GM12878 (cell line): ENCODE data around the gene ASXL2.

Experiments used
- CREM ChIP-seq: IDR thresholded peaks from 2 replicates; pipeline ENCODE4 v1.6.1; 2014; ENCODE audit warnings: antibody characterized with exemption, low read depth
- FOXK2 ChIP-seq: fragments of 450-650 bp; IDR thresholded peaks from 2 replicates; pipeline ENCODE4 v1.6.1; 2017; ENCODE audit warnings: mild to moderate bottlenecking, moderate library complexity
- GABPA ChIP-seq: IDR thresholded peaks from 2 replicates; pipeline ENCODE4 v1.6.1; 2014; ENCODE audit warnings: antibody characterized with exemption, low read depth, mild to moderate bottlenecking, inconsistent platforms
- JUND ChIP-seq: IDR thresholded peaks from 2 replicates; pipeline ENCODE4 v1.6.1; 2012; ENCODE audit warnings: low read depth, mild to moderate bottlenecking, low read length, improper control_type of control experiment, moderate library complexity
- NBN ChIP-seq: fragments of 450-650 bp; IDR thresholded peaks from 2 replicates; pipeline ENCODE4 v1.6.1; 2016
- NRF1 ChIP-seq: conservative IDR thresholded peaks from 2 replicates; pipeline ENCODE4 v1.6.1; 2011; ENCODE audit warnings: mild to moderate bottlenecking, low read depth, low read length, improper control_type of control experiment
- RBBP5 ChIP-seq: fragments of 200-600 bp; sonication (generic); conservative IDR thresholded peaks from 2 replicates; pipeline ENCODE4 v1.6.1; 2016
- RFX5 ChIP-seq: IDR thresholded peaks from 2 replicates; pipeline ENCODE4 v1.6.1; 2011; ENCODE audit warnings: low read depth, low read length, improper control_type of control experiment
- SIN3A ChIP-seq: IDR thresholded peaks from 2 replicates; pipeline ENCODE4 v1.6.1; 2012; ENCODE audit warnings: low read depth, low read length, improper control_type of control experiment
- ZNF274 ChIP-seq: IDR thresholded peaks from one replicate; pipeline ENCODE4 v1.8.0; 2011; ENCODE audit not compliant: insufficient read length, insufficient read depth
- TF ChIP-seq, protein P1 (sequence below): IDR thresholded peaks from 2 replicates; pipeline ENCODE4 v1.6.1; 2012; ENCODE audit warnings: low read depth, low read length, improper control_type of control experiment
- TF ChIP-seq, protein P2 (sequence below): IDR thresholded peaks from 2 replicates; pipeline ENCODE4 v1.6.1; 2012; ENCODE audit warnings: mild to moderate bottlenecking, low read depth, low read length
- TF ChIP-seq, protein P3 (sequence below): IDR thresholded peaks from 2 replicates; pipeline ENCODE4 v1.6.1; 2011; ENCODE audit warnings: low read depth, low read length, improper control_type of control experiment, borderline replicate concordance

DNA sequence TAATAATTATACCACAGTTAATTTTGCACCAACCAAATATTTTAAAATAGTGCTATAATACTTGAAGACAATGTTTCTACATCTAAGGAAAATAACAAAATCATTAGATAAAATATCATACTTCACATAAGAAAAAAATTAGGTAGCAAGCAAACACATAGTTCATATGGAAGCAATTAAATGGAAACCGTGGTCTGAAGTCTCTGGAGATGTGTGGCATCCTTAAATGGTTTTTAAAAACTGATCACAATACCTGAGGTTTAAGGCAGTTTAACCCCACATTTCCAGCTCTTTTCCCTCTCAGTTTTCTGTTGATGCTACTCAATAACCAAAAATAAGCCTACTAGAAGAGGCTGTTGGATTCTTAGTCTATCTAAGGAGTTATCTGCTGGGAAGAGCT is 71.3 kb downstream of the ASXL2 start:
- TF ChIP-seq, protein P1, sequence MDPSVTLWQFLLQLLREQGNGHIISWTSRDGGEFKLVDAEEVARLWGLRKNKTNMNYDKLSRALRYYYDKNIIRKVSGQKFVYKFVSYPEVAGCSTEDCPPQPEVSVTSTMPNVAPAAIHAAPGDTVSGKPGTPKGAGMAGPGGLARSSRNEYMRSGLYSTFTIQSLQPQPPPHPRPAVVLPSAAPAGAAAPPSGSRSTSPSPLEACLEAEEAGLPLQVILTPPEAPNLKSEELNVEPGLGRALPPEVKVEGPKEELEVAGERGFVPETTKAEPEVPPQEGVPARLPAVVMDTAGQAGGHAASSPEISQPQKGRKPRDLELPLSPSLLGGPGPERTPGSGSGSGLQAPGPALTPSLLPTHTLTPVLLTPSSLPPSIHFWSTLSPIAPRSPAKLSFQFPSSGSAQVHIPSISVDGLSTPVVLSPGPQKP = no peak
- TF ChIP-seq SIN3A (no peak), CREM (no peak), JUND (no peak), FOXK2 (no peak), NRF1 (no peak), GABPA (no peak), RBBP5 (no peak), ZNF274 (no peak), NBN (no peak), RFX5 (no peak)
- TF ChIP-seq, protein P2, sequence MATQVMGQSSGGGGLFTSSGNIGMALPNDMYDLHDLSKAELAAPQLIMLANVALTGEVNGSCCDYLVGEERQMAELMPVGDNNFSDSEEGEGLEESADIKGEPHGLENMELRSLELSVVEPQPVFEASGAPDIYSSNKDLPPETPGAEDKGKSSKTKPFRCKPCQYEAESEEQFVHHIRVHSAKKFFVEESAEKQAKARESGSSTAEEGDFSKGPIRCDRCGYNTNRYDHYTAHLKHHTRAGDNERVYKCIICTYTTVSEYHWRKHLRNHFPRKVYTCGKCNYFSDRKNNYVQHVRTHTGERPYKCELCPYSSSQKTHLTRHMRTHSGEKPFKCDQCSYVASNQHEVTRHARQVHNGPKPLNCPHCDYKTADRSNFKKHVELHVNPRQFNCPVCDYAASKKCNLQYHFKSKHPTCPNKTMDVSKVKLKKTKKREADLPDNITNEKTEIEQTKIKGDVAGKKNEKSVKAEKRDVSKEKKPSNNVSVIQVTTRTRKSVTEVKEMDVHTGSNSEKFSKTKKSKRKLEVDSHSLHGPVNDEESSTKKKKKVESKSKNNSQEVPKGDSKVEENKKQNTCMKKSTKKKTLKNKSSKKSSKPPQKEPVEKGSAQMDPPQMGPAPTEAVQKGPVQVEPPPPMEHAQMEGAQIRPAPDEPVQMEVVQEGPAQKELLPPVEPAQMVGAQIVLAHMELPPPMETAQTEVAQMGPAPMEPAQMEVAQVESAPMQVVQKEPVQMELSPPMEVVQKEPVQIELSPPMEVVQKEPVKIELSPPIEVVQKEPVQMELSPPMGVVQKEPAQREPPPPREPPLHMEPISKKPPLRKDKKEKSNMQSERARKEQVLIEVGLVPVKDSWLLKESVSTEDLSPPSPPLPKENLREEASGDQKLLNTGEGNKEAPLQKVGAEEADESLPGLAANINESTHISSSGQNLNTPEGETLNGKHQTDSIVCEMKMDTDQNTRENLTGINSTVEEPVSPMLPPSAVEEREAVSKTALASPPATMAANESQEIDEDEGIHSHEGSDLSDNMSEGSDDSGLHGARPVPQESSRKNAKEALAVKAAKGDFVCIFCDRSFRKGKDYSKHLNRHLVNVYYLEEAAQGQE = no peak
- TF ChIP-seq, protein P3, sequence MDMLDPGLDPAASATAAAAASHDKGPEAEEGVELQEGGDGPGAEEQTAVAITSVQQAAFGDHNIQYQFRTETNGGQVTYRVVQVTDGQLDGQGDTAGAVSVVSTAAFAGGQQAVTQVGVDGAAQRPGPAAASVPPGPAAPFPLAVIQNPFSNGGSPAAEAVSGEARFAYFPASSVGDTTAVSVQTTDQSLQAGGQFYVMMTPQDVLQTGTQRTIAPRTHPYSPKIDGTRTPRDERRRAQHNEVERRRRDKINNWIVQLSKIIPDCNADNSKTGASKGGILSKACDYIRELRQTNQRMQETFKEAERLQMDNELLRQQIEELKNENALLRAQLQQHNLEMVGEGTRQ = no peak
